Activated naive CD4-positive, alpha-beta T cell treated with anti-CD3 and anti-CD28 coated beads for 36 hours (primary cell): ENCODE results near the gene CCL16. TPM values are rescaled to one million over a fixed set of nuclear protein-coding genes. Genes with fewer than 3 reads are reported as not detected.
"Not testable (repeated sequence)": the region's sequence is repeated elsewhere in the genome, so short reads cannot be mapped to it uniquely, and the experiment has no call there.

Experiments
- CTCF ChIA-PET: fragments of 350-600 bp; sonication (Branson Sonifier 250); formaldehyde crosslinking; loops from one replicate; lab custom pipeline; 2021; ENCODE audit warnings: antibody characterized with exemption; lab: Charles Lee
- DNase-seq: peaks from one replicate; pipeline ENCODE4 v3.0.0-alpha.2; 2020
- H3K27ac Mint-ChIP-seq: one replicate; pipeline ENCODE4 v1.8.0; 2021; ENCODE audit warnings: mild to moderate bottlenecking, mixed read lengths
- H3K27me3 Mint-ChIP-seq: one replicate; pipeline ENCODE4 v1.8.0; 2021; ENCODE audit warnings: low read depth, mixed read lengths
- H3K36me3 Mint-ChIP-seq: one replicate; pipeline ENCODE4 v1.8.0; 2021; ENCODE audit warnings: low read depth, mixed read lengths
- H3K4me1 Mint-ChIP-seq: one replicate; pipeline ENCODE4 v1.8.0; 2021; ENCODE audit warnings: low read depth, mixed read lengths
- H3K4me3 Mint-ChIP-seq: one replicate; pipeline ENCODE4 v1.8.0; 2021; ENCODE audit warnings: mild to moderate bottlenecking, moderate library complexity, mixed read lengths
- H3K9me3 Mint-ChIP-seq: one replicate; pipeline ENCODE4 v1.8.0; 2021; ENCODE audit warnings: mixed read lengths
- intact Hi-C: fragments of 100-400 bp; cut with micrococcal nuclease; formaldehyde crosslinking; loops from one replicate; pipeline ENCODE4 v1.15.1; 2023
- total RNA-seq, 2 experiments: library from RNA; stranded (reverse); gene quantifications; one replicate each; pipeline ENCODE4 v1.2.3, GENCODE V29; 2021

CCL16 gene
- total RNA-seq, 2 experiments from 2014 or later = not detected

GRCh38 chr17:35953720-35954119 is 27.6 kb downstream of the CCL16 start:
- Mint-ChIP-seq H3K27me3 (peaks cover 7% of the 10 kb centered on the region), H3K4me1 (no peaks in the 10 kb centered on the region), H3K36me3 (no peaks in the 10 kb centered on the region), H3K4me3 (no peak overlapping the region), H3K9me3 (no peaks in the 10 kb centered on the region), H3K27ac (no peak overlapping the region)
- DNase-seq = no peak
- intact Hi-C loops = no loop called here
- CTCF ChIA-PET = no interaction called here

- no peak for DNase-seq
- no peak overlapping the region for H3K4me3 Mint-ChIP-seq
- H3K27me3 Mint-ChIP-seq = peaks cover 3% of the 10 kb centered on the region
- intact Hi-C loops = no loop called here
- CTCF ChIA-PET = interaction anchor here (0.6 to 1.0 kb wide), 3 partner anchors 123 to 1098 kb away, joined by 3 read pairs; no protein-coding TSS in a partner anchor
- no peaks in the 10 kb centered on the region for H3K36me3 Mint-ChIP-seq
- no peak overlapping the region for H3K27ac Mint-ChIP-seq
- H3K4me1 Mint-ChIP-seq = no peaks in the 10 kb centered on the region
- no peaks in the 10 kb centered on the region for H3K9me3 Mint-ChIP-seq
Measured at GRCh38 chr17:35949401-35949800, 31.9 kb downstream of the CCL16 start.

GRCh38 chr17:35948092-35948491 is 33.2 kb downstream of the CCL16 start:
- DNase-seq = no peak
- intact Hi-C loops = no loop called here
- Mint-ChIP-seq H3K9me3 (no peaks in the 10 kb centered on the region), H3K4me1 (no peaks in the 10 kb centered on the region), H3K4me3 (no peak overlapping the region), H3K27me3 (no peaks in the 10 kb centered on the region), H3K36me3 (no peaks in the 10 kb centered on the region), H3K27ac (no peak overlapping the region)
- CTCF ChIA-PET = interaction anchor here (0.7 to 1.9 kb wide), 9 partner anchors 18 to 535 kb away, joined by 3 to 9 read pairs (median 4); partner anchors contain the start of gene CCL18

- Mint-ChIP-seq H3K9me3 (no peaks in the 10 kb centered on the region), H3K36me3 (no peaks in the 10 kb centered on the region), H3K4me3 (no peak overlapping the region), H3K27me3 (no peaks in the 10 kb centered on the region), H3K27ac (no peak overlapping the region), H3K4me1 (no peaks in the 10 kb centered on the region)
- DNase-seq = peak; percentile 72
- intact Hi-C loops = no loop called here
- CTCF ChIA-PET = interaction anchor here (0.6 to 1.9 kb wide), 8 partner anchors 8 to 536 kb away, joined by 3 to 9 read pairs (median 4); partner anchors contain the start of gene CCL18
Measured at GRCh38 chr17:35947156-35947585, 34.1 kb downstream of the CCL16 start.

- no peak overlapping the region for H3K27ac Mint-ChIP-seq
- no peaks in the 10 kb centered on the region for H3K36me3 Mint-ChIP-seq
- no peak overlapping the region for H3K4me3 Mint-ChIP-seq
- CTCF ChIA-PET = interaction anchor here (0.6 to 1.3 kb wide), 2 partner anchors 26 to 30 kb away, joined by 3 to 8 read pairs; no protein-coding TSS in a partner anchor
- no peaks in the 10 kb centered on the region for H3K9me3 Mint-ChIP-seq
- no peak for DNase-seq
- intact Hi-C loops = no loop called here
- H3K4me1 Mint-ChIP-seq = no peaks in the 10 kb centered on the region
- H3K27me3 Mint-ChIP-seq = no peaks in the 10 kb centered on the region
Measured at GRCh38 chr17:35944151-35944550, 37.1 kb downstream of the CCL16 start.

- intact Hi-C loops = no loop called here
- no peaks in the 10 kb centered on the region for H3K36me3 Mint-ChIP-seq
- H3K4me1 Mint-ChIP-seq = no peaks in the 10 kb centered on the region
- CTCF ChIA-PET = interaction anchor here (0.6 to 1.1 kb wide), 2 partner anchors 27 to 206 kb away, joined by 5 to 8 read pairs; no protein-coding TSS in a partner anchor
- no peak within 1 kb of the TSS for H3K27ac Mint-ChIP-seq
- H3K27me3 Mint-ChIP-seq = no peaks in the 10 kb centered on the region
- no peaks in the 10 kb centered on the region for H3K9me3 Mint-ChIP-seq
- H3K4me3 Mint-ChIP-seq = no peak within 1 kb of the TSS
- DNase-seq = no peak
Measured at GRCh38 chr17:35943537-35943936, 37.8 kb downstream of the CCL16 start, which contains the start of gene LYZL6. Gene LYZL6 (minus strand): TSS chr17:35943713. CDS start chr17:35939356, 4,357 bp downstream.

GRCh38 chr17:35942588-35943186 is 38.6 kb downstream of the CCL16 start:
- H3K27me3 Mint-ChIP-seq = no peaks in the 10 kb centered on the region
- H3K9me3 Mint-ChIP-seq = no peaks in the 10 kb centered on the region
- no peaks in the 10 kb centered on the region for H3K36me3 Mint-ChIP-seq
- intact Hi-C loops = no loop called here
- no peak overlapping the region for H3K27ac Mint-ChIP-seq
- no peaks in the 10 kb centered on the region for H3K4me1 Mint-ChIP-seq
- CTCF ChIA-PET = interaction anchor here (1.1 kb wide), 1 partner anchor 206 kb away, joined by 5 read pairs; no protein-coding TSS in a partner anchor
- DNase-seq = no peak
- H3K4me3 Mint-ChIP-seq = no peak overlapping the region

- H3K27me3 Mint-ChIP-seq, H3K4me1 Mint-ChIP-seq, DNase-seq, H3K4me3 Mint-ChIP-seq, H3K27ac Mint-ChIP-seq, H3K9me3 Mint-ChIP-seq, CTCF ChIA-PET, H3K36me3 Mint-ChIP-seq: not testable (repeated sequence)
- intact Hi-C loops = loop anchor here (10.0 kb wide), 1 partner anchor 64 kb away; no protein-coding TSS in a partner anchor
Measured at GRCh38 chr17:35938492-35938891, 42.8 kb downstream of the CCL16 start.

GRCh38 chr17:35936063-35936462 is 45.2 kb downstream of the CCL16 start:
- no peaks in the 10 kb centered on the region for H3K36me3 Mint-ChIP-seq
- no peak overlapping the region for H3K27ac Mint-ChIP-seq
- CTCF ChIA-PET = no interaction called here
- intact Hi-C loops = loop anchor here (10.0 kb wide), 1 partner anchor 61 kb away; no protein-coding TSS in a partner anchor
- peaks cover 1% of the 10 kb centered on the region for H3K27me3 Mint-ChIP-seq
- no peak for DNase-seq
- no peaks in the 10 kb centered on the region for H3K9me3 Mint-ChIP-seq
- no peak overlapping the region for H3K4me3 Mint-ChIP-seq
- H3K4me1 Mint-ChIP-seq = peaks cover 3% of the 10 kb centered on the region

GRCh38 chr17:35934760-35935159 is 46.5 kb downstream of the CCL16 start:
- Mint-ChIP-seq H3K27ac (no peak overlapping the region), H3K9me3 (no peaks in the 10 kb centered on the region), H3K27me3 (peaks cover 3% of the 10 kb centered on the region), H3K36me3 (no peaks in the 10 kb centered on the region), H3K4me1 (peaks cover 13% of the 10 kb centered on the region), H3K4me3 (no peak overlapping the region)
- DNase-seq = no peak
- intact Hi-C loops = loop anchor here (5.0 to 10.0 kb wide), 2 partner anchors 60 to 87 kb away; no protein-coding TSS in a partner anchor
- CTCF ChIA-PET = interaction anchor here (0.7 kb wide), 1 partner anchor 187 kb away, joined by 4 read pairs; no protein-coding TSS in a partner anchor

- no peak for DNase-seq
- CTCF ChIA-PET = no interaction called here
- intact Hi-C loops = loop anchor here (5.0 to 10.0 kb wide), 2 partner anchors 58 to 85 kb away; no protein-coding TSS in a partner anchor
- H3K36me3 Mint-ChIP-seq = no peaks in the 10 kb centered on the region
- no peak overlapping the region for H3K4me3 Mint-ChIP-seq
- H3K27ac Mint-ChIP-seq = no peak overlapping the region
- peaks cover 15% of the 10 kb centered on the region for H3K4me1 Mint-ChIP-seq
- H3K9me3 Mint-ChIP-seq = no peaks in the 10 kb centered on the region
- H3K27me3 Mint-ChIP-seq = peaks cover 5% of the 10 kb centered on the region
Measured at GRCh38 chr17:35932586-35932985, 48.7 kb downstream of the CCL16 start.

- CTCF ChIA-PET = interaction anchor here (0.6 to 1.5 kb wide), 2 partner anchors 49 to 140 kb away, joined by 3 to 5 read pairs; no protein-coding TSS in a partner anchor
- no peak overlapping the region for H3K4me3 Mint-ChIP-seq
- no peaks in the 10 kb centered on the region for H3K36me3 Mint-ChIP-seq
- H3K27me3 Mint-ChIP-seq = peaks cover 5% of the 10 kb centered on the region
- H3K4me1 Mint-ChIP-seq = peaks cover 15% of the 10 kb centered on the region
- no peak overlapping the region for H3K27ac Mint-ChIP-seq
- no peaks in the 10 kb centered on the region for H3K9me3 Mint-ChIP-seq
- intact Hi-C loops = loop anchor here (5.0 to 10.0 kb wide), 2 partner anchors 57 to 85 kb away; no protein-coding TSS in a partner anchor
- no peak for DNase-seq
Measured at GRCh38 chr17:35931794-35932425, 49.4 kb downstream of the CCL16 start.
